Endometrium (tissue), 2 donors: ENCODE results near the gene LRRC56.

ENCODE experiments used
- FAIRE-seq: peaks from 2 replicates; lab custom pipeline; 2012; peaks lifted over from hg19 to GRCh38; lab: Jason Lieb, UNC
- donor health status: control.
- donor health status: control.

Gene LRRC56

DNA sequence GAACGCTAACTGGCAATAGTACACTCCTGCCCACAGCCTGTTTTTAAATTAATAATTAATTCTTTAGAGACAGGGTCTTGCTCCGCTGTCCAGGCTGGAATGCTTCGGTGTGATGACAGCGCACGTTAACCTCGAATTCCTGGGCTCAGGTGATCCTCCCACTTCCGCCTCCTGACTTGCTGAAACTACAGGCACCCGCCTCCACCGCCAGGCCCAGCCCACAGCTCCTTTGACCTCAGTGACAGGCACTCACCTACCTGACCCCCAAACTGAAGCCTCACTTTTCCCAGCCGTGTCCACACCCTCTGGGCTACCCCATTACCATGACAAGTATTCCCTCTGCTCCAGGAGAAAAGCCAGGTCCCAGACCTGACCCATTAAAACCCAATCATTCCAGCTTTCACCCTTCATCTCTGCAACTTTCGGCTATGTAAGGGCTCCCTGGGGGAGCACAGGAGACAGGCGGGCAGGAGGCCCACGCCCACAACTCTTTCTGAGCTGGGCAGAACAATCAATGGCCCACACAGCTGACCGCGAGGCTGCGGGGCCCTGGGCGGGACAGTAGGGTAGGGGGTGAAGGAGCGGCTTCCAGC is 22.5 kb downstream of the LRRC56 start:
- FAIRE-seq: no peak

DNA sequence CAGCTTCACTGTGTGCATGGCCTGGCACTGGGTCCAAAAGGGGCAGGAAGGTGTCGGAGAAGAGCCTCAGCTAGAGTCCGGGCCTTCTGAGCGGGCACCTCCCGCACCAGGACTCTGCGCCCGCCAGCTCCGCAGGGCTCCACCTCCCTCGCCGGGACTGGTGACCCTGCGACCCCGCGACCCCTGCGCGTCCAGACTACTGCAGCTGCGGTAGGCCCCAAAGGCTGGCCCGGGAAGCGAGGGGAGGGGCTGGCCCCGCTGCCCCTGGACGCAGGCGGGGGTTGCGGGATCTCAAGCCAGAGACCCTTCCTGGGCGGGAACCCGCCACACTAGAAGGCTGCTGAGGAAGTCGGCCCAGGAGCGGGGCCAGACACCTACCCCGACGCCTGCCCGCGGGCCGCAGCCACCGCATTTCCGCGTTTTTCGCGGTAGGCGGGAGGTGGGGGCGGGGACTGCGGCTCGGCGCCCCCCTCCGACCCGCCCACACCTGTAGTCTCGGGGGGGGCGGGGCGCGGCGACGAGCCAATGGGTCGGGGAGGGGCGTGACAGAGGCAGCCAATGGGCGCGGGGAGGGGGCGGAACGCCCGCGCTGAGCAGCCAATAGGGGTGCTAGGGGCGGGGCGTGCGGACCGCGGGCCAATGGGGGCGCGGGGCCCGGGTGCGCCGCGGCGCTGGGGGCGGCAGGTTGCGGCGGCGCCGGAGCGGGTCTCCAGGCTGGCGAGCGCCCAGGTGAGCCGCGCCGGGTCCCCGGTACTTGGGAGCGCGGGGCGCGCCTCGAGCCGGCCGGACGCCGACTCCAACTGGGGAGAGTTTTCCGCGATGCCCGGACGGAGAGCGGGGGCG is 23.2 kb downstream of the LRRC56 start, which contains the start of the genes LMNTD2 and RASSF7:
Gene LMNTD2 (minus strand): TSS at position 434 of the 843 bp plus-strand sequence. CDS start 22 bp downstream, at position 412.
Gene RASSF7 (plus strand): TSS at position 666 of the 843 bp plus-strand sequence. CDS start 799 bp downstream, outside the sequence.
- FAIRE-seq: no peak

DNA sequence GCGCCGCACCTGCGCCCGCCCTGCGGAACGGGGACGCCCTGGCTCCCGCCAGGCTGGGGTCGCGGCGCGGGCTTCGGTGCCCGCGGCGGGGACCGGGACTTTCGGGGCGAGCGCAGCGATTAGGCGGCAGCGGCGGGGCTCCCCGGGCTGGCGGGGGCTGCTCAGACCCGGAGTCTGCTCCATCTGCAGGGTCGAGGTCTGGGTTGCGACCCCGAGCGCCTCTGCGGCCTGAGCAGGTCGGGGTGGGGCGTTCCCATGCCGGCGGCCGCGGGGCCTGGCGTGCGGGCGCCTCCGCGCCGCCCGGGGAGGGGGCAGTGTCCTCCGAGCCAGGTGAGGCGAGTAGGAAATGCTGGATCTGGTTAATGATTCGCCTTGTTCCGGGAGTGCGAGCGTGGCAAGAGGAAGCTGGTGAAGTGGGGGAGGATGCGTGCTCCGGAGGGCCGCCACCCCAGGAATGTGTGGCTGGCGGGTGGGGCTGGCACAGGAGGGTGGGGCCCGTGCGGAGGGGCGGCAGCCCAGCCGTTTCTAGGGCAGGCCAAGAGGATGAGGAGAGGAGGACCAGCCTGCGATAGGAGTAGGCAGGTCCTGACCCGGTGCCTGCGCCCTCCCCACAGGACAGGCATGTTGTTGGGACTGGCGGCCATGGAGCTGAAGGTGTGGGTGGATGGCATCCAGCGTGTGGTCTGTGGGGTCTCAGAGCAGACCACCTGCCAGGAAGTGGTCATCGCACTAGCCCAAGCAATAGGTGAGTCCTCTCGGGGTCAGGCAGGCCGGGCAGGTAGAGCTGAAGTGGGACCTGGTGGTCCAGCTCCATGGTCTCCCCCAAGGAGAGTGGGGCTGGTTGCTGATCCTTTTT is 24.0 kb downstream of the LRRC56 start:
- FAIRE-seq: no peak

DNA sequence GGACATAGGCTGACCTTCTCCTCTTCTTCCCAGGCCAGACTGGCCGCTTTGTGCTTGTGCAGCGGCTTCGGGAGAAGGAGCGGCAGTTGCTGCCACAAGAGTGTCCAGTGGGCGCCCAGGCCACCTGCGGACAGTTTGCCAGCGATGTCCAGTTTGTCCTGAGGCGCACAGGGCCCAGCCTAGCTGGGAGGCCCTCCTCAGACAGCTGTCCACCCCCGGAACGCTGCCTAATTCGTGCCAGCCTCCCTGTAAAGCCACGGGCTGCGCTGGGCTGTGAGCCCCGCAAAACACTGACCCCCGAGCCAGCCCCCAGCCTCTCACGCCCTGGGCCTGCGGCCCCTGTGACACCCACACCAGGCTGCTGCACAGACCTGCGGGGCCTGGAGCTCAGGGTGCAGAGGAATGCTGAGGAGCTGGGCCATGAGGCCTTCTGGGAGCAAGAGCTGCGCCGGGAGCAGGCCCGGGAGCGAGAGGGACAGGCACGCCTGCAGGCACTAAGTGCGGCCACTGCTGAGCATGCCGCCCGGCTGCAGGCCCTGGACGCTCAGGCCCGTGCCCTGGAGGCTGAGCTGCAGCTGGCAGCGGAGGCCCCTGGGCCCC is 24.8 kb downstream of the LRRC56 start:
- no peak for FAIRE-seq

DNA sequence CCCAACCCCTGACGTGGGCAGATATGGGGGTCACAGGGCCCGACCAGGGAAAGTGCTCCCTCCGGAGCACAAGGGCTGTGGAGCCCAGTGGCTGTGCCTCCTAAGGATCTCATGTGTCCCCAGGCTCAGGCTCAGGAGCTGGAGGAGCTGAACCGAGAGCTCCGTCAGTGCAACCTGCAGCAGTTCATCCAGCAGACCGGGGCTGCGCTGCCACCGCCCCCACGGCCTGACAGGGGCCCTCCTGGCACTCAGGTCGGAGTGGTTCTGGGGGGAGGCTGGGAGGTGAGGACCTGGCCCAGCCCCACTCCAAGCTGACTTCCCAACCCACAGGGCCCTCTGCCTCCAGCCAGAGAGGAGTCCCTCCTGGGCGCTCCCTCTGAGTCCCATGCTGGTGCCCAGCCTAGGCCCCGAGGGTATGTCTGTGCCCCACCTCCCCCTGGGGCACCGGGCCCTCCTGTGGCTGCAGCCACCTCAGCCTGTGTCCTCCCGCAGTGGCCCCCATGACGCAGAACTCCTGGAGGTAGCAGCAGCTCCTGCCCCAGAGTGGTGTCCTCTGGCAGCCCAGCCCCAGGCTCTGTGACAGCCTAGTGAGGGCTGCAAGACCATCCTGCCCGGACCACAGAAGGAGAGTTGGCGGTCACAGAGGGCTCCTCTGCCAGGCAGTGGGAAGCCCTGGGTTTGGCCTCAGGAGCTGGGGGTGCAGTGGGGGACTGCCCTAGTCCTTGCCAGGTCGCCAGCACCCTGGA is 25.9 kb downstream of the LRRC56 start:
- FAIRE-seq: no peak

DNA sequence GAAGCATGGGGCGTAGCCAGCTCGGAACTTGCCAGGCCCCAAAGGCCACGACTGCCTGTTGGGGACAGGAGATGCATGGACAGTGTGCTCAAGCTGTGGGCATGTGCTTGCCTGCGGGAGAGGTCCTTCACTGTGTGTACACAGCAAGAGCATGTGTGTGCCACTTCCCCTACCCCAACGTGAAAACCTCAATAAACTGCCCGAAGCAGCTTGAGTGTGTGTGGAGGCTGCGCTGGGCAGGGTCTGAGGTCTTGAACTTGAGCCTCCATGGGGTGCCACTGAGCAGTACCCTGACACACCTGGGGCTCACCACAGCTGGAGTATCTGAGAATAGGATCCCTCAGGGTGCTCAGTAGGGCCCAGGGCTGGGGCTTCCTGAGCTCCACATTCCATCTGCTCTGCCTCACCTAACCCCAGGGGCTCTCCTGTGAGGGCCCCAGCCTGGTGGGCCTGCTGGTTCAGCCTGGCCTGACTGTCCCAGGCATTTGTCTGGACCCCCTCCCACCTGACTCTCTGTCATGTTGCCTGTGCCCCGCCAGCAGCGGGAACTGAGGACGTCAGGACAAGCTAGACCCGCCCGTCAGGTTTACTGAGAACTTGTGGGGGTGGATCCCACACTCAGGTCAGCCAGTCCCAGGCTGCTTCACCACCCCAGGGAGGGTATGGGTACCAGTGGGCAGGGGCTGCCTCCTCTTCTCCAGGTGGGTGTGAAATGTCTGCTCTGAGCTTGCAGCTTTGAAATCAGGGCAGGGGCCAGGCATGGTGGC is 26.7 kb downstream of the LRRC56 start:
- FAIRE-seq: no peak

DNA sequence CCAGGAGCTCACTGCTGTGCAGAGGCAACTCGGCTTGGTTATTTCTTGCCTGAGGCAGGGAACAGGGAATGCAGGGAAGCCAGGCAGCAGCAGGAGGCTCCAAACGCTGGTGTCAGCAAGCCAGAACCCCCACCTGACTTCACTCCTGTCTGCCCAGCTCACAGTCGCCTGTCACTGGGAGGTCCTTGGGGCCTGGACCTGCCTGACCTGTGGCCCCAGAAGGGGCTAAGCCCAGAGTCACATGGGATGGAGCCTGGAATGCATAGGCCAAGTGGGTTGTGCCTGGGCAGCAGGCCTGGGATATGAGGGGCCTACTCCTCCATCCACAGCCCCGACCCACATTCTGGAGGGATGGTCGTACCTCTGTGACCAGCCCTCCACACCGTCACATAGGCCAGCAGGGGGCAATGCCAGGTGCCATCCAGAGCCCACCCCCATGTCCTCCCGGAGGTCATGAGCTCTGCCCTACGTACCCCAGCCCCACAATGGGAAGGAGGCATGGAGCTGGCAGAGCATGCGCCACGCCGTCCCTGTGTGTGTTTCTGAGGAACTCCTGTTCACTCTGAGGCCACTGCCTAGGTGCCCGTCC is 28.7 kb downstream of the LRRC56 start:
- no peak for FAIRE-seq

DNA sequence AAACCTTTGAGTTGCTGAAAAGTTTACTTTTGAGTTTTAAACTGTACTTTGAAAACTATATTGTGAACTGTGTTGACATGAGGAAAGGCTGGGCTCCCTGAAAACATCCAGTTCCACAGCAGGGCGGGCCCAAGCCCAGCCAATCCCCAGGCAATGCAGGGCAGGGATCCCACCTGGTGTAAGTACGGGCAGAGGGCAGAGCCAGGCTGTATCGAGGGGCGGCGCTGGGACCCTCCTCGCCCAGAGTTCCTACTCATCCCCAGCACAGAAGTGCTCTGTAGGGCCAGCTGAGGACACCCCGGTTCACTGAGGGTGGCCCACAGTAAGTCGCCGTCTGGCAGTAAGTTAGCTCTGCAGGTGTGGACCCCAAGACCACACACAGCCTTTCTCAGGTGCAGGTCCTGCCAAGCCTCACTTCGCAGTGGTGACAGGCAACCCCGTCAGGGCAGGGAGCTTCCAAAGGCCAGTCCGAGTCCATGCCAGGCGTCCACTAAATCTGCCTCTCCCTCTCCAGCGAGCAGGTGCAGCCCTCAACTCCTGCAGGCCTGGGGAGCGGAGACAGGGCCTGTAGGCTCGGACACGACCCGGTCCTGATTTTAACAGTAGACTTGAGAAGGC is 29.8 kb downstream of the LRRC56 start:
- FAIRE-seq: no peak

DNA sequence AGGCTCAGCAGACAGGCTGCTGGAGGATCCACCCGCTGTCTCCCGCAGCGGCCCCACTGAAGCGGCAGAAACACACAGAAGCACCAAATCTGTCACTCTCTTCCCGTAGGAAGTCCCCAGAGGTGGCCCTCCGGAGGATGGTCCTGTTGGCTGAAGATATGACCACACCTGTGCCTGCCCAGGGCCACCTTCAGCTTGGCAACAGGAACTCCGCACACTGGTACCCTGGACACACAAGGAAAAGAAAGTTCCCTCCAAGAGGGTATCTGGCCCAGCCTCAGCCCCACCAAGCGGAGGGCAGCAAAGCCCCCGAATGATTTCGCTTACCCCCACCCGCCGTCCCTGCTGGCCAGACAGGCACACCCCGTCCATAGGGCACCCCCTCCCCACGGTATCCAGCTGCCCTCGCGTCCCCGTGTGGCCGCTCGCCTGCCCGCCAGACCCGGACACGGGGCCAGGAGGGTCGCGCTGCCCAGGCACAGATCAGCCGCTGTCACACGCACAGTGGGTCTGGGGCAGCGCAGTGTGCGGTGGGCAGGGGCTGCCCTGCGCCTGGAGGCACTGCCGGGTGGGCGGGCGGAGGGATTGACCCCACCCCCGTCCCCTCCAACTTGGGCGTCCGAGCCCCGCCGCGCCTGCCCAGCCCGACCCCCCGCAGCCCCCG is 30.4 kb downstream of the LRRC56 start:
- FAIRE-seq: no peak

DNA sequence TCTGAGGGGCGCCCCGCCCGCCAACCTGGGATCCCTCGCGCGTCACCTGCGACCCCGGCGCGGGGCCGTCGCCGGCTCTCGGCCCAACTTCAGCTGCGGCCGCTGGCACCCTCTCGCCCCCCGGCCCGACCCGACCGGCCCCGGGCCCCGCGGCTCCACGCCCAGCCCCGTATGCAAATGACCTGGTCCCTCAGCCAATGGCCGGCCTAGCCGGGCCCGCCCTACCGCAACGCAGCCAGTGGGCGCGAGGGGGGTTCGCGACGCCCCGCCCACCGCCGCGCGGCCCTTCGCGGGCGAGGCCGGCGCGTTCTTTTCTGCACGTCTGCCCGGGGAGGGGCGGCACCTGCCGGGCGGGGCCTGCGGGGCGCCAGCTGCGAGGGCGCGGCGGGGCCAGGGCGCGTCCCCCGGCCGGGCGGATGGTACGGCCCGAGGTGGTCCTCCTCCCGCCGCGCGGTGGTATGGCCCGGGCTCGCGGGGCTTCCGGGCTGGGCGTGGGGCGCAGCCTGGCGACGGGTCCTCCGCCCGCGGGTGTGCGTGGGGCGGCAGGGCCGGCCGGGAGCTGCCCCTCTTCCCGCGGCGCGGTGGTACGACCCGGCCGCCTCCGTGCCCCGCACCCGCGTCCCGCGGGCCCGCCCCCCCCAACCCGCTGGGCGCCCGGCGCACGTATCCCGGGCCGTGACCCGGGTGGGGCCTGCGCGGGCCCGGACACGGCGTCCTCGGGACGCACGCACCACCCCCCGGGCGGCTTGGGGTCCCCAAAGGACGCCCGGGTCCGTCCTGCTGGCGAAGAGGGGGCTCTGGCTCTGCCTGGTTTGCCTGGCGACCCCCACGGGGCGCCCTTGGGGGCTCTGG is 31.2 kb downstream of the LRRC56 start:
- no peak for FAIRE-seq

DNA sequence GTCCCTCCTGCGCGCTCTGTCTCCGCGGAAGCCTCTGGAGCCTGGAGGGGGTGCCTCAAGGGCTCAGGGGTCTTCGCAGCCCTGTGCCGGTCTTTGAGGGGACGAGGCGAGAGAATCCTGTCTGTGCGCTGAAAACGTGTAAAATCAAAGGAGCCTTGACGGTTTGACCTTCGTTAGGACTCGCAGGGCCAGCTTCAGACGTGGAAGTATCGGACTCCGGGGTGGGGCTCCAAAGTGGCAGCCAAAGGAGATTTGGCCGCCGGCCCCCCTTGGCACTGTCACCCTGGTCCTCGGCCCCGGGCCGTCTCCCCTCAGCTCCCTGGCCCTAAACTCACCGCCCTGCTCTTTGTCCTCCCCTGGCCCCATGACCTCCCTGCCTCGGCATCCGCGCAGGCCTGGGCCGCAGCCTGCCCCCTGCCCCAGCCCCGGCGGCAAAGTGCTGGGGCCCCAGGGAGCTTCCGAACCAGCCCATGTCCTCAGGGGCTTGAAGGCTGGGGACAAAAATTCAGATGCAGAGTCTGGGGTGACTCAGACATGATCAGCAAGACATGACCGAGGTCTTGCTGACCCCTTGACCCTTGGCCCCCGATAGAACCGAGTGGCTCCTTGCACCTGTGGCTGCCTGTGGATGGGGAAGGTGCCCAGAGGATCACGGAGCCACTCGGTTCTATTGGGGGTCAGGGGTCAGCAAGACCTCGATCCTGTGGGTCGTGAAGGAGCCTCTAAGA is 32.0 kb downstream of the LRRC56 start:
- FAIRE-seq: no peak

DNA sequence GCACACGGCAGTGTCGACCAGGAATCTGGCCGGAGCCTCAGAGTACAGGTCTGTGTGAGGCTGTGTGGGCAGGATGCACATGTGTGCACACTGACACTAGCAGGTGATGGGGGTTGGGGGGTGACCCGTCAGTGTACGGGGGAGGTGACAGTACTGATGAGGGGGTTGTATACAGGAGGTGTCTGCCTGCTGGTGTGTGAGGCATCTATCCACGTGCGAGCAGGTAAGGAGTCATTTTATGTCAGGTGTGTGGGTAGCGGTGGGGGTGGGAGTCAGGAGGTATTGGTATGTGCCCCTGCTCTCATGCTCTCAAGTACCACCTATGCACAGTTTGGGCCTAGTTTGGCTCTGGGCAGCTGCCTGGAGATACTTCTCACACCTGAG is 34.5 kb downstream of the LRRC56 start:
- FAIRE-seq: no peak

DNA sequence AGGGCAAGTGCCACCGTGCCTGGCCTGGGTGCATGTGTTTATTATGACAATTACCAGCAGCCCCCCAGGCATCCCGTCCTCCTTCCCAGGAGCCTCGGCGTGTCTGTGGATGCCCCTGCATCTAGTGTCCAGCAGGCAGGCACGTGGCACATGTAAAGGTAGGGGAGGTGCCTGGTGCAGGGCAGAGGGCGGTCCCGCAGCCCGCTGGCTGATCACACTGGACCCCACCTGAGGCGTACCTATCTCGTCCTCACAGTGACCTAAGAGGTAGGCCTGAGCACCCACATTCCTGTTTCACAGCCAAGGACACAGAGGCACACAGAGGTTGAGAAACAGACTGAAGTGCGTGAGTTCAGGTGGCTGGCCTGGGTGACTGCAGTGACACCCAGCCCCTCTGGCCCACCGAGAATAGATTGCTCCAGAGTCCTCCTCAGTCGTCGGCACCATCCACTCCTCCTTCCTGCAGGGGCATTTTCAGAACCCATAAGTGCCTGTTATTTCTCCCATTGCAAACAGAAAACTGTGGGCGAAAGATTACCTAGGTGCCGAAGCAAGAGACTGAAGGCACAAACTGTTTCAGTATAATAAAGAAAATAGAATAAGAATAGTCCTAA is 35.9 kb downstream of the LRRC56 start:
- no peak for FAIRE-seq

DNA sequence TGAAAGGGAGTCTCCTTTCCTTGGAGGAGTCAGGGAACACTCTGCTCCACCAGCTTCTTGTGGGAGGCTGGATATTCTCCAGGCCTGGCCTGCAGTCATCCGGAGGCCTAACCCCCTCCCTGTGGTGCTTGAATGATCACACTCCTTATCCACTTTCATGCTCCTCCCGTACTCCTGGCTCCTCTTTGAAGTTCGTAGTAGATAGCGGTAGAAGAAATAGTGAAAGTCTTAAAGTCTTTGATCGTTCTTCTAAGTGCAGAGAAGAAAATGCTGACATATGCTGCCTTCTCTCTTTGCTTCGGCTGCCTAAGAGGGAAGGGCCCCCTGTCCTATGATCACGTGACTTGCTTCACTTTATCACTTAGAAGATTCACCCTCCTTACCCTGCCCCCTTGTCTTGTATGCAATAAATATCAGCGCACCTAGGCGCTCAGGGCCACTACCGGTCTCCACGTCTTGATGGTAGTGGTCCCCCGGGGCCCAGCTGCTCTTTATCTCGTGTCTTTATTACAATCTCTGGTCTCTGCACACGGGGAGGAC is 36.8 kb downstream of the LRRC56 start:
- FAIRE-seq: peak; percentile 91

DNA sequence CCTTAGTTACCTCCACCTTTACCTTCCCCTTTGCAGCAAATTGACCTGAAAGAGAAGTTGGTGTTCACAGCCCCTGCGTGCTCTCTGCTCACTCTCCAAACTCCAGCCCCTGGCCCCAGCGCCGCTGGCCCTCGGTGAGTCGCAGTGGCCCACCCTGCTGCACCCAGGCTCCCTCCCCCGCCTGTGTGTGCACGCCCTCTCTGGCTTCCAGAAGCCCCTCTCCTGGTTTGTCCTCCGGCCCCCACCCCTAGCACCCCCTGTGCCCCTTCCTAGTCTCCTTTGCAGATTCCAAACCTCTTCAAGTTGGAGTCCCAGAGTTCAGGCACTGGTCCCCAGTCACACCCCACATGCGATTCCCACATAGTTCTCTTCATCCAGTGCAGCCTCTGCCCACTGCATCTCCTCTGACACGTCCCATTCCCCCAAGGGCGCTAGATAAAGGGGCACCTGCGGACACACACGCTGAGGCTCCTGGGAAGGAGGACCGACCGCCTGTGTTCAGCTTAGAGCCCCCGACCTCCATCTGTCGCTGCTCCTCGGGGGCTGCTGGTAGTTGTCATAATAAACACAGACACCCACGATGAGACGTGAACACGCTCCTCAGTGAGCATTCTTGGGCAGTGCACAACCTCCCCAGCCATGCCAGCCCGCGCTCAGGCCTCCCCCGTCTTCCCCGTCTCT is 37.4 kb downstream of the LRRC56 start:
- FAIRE-seq: no peak

DNA sequence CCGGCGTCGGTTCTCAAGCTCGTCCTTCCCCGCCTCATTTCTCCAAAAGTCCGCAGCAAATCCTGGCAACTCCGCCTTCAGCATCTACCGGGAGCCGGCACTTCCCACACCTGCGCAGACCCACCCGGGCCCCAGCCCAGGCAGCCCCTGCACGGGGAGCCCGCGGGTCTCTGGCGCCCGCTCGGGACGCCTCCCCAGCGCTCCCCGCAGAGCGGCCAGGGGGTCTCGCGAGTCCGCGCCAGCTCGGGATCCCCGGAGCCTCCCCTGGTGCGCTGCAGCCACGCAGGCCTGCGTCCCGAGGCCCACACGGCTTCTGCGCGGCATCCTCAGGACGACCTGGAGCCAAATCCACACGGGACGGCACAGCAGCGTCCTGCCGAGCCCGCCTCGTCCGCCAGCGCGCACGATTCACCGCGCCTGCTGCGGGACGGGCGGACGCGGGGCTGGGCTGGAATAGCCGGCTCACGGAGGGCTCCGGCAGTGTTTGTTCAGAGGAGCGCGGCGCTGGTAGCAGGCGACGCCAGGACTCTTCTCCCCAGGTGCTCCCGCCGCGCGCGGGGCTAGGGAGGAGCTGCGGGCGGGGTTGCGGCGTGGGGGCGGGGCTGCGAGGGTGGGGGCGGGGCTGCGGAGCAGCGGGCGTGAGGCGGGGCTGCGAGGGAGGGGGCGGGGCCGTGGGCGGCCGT is 38.1 kb downstream of the LRRC56 start:
- no peak for FAIRE-seq
